ENCODE results near the gene RPS6KA2. TPM values are rescaled to one million over a fixed set of nuclear protein-coding genes. Genes with fewer than 3 reads are reported as not detected.

Gene RPS6KA2
- total RNA-seq, 4 donors from 2014 or later = 55.4 to 119 (median 76.4) TPM

DNA sequence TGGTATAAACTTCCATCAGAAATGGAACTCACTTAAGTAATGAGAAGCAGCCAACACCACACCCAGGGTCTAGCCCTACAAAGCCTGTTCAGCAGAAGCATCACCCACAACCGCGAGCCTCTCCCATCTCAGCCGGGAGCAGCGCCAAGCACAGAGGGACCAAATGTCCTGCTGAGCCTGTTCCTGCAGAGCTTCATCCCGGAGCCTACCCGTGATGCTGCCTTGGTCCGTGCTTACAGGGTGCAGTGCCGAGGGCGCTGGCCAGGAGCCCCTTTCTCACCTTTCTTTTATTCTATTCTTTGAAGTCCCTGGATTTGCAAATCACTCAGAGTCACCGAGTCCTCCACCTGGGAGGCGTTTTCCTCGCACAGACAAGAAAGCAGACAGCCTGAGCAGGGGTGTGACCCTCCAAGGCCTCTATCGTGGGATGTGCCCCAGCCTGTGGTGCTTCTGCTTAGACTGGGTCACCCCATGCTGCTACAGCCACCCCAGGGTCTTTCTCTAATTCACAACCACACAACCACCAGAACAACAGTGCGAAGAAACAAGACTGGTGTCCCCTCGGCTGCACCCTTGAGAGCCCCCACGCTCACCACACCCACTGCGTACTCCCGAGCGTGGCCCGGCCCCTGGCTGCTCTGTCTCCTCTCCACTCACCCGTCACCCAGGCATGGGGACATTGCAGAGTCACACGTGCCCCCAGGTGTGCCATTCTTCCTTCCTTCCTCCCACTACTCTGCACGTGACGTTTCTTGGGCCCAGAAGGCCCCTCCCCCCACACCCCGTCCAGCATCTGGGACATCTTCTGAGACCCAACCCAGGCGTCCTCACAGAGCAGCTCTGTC is 152.1 kb downstream of the RPS6KA2 start:
- H3K4me1 ChIP-seq = no peaks in the 10 kb centered on the region
- TF ChIP-seq POLR2A (IDR thresholded peaks at IDR 0.05) (no peak), EP300 (IDR thresholded peaks at IDR 0.05) (no peak), POLR2AphosphoS5 (IDR thresholded peaks at IDR 0.05) (no peak)
- TF ChIP-seq, protein P1, sequence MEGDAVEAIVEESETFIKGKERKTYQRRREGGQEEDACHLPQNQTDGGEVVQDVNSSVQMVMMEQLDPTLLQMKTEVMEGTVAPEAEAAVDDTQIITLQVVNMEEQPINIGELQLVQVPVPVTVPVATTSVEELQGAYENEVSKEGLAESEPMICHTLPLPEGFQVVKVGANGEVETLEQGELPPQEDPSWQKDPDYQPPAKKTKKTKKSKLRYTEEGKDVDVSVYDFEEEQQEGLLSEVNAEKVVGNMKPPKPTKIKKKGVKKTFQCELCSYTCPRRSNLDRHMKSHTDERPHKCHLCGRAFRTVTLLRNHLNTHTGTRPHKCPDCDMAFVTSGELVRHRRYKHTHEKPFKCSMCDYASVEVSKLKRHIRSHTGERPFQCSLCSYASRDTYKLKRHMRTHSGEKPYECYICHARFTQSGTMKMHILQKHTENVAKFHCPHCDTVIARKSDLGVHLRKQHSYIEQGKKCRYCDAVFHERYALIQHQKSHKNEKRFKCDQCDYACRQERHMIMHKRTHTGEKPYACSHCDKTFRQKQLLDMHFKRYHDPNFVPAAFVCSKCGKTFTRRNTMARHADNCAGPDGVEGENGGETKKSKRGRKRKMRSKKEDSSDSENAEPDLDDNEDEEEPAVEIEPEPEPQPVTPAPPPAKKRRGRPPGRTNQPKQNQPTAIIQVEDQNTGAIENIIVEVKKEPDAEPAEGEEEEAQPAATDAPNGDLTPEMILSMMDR (IDR thresholded peaks at IDR 0.05) = no peak
- H3K27me3 ChIP-seq = no peaks in the 10 kb centered on the region
- ATAC-seq = no peak
- H3K4me3 ChIP-seq = no peak overlapping the region
- peaks cover 0 to 71% of the 10 kb centered on the region in 2 donors for H3K36me3 ChIP-seq
- 76 to 84% methylated on average over 9 to 13 of the region's 26 CpGs for WGBS, 2 donors (ENCODE audit: low coverage in 1 of 2)
- H3K27ac ChIP-seq = no peak overlapping the region
- no peaks in the 10 kb centered on the region for H3K9me3 ChIP-seq

DNA sequence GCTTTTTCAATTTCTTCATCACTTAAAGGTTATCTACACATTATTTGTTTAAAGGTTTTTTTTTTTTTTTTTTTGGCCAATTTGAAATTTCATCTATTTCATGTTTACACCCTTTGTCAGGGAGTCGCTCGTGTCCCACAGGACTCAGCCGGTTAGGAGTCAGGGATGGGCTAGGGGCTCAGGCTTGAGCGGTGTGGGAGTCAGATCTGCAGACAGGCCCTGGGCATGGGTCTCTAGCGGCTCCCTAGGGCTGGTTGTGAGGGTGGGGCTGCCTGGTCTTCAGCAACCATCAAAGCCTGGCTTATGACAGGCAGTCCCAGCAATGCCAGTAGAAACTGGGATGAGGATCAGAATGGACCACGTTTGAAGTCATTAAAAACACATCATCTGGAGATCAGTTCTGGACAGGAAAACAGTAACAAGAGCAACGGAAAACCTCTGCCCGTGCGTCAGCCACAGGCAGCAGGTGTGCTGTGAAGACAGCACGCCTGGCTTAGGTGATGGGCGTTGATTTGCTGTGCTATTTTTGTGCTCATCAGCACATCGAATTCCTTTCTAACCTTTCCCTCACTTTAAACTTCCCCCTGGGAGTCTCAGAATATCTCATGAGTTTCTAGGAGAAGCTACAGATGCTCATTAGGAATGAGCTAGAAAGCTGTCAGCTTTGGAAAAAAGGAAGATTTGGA is 153.0 kb downstream of the RPS6KA2 start:
- Histone ChIP-seq H3K27me3 (no peaks in the 10 kb centered on the region), H3K9me3 (no peaks in the 10 kb centered on the region), H3K4me1 (no peaks in the 10 kb centered on the region), H3K27ac (no peak overlapping the region), H3K4me3 (no peak overlapping the region), H3K36me3 (peaks cover 0 to 71% of the 10 kb centered on the region in 2 donors)
- no peak for ATAC-seq
- WGBS, 2 donors (ENCODE audit: low coverage in 1 of 2) = 82% methylated on average over 7 of the region's 12 CpGs; no CpG with 5 or more reads in 1 of the 2 donors
- TF ChIP-seq, protein P1 (IDR thresholded peaks at IDR 0.05) = no peak

DNA sequence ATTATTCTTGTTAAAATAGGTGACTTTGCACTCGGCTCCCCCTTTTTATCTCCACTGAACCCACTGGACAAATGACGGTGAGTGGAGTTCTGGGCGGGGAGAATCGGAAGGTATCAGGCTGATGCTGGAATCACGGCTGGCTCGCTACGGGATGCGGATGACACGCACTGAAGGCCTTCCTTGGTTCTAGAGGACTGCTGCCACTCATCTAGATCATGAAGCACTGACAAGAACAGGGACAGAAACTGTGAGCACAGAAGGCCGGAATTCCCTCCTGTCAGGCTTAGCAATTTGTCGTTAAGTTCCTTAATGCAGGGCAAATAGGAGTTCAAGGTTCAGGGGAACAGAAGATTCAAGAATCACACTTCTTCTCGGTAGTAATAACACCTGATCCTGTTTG is 154.4 kb downstream of the RPS6KA2 start:
- H3K36me3 ChIP-seq = peaks cover 0 to 69% of the 10 kb centered on the region in 2 donors
- 74 to 87% methylated on average over 4 to 11 of the region's 12 CpGs for WGBS, 2 donors (ENCODE audit: low coverage in 1 of 2)
- H3K9me3 ChIP-seq = no peaks in the 10 kb centered on the region
- no peaks in the 10 kb centered on the region for H3K4me1 ChIP-seq
- no peak overlapping the region for H3K27ac ChIP-seq
- no peaks in the 10 kb centered on the region for H3K27me3 ChIP-seq
- no peak for ATAC-seq
- no peak overlapping the region for H3K4me3 ChIP-seq
- TF ChIP-seq EP300 (IDR thresholded peaks at IDR 0.05) (no peak), POLR2AphosphoS5 (IDR thresholded peaks at IDR 0.05) (no peak), POLR2A (IDR thresholded peaks at IDR 0.05) (no peak)
- TF ChIP-seq, protein P1 (IDR thresholded peaks at IDR 0.05) = no peak

DNA sequence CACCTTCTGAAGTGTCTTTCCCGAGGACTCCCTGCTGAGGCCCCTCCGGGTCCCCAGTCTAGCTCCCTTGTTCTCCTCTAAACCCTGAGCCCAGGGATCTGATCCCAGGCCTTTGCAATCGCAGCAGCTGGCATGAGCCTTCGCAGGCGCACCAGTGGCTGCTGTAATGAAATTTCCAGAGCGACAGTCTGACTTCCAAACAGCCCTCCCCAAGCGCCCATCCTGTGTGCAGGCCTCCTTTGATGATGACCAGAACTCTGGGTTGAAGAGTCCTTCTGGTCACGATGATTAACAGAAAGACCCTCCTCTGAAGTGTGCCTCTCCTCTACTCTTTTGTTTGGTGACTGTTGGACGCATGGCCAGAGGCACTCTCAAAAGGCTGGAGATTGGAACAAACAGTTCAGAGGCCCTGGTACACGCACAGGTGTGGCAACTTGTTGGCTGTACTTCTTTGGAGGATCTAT is 155.2 kb downstream of the RPS6KA2 start:
- no peak for TF ChIP-seq POLR2AphosphoS5 (IDR thresholded peaks at IDR 0.05)
- TF ChIP-seq, protein P1 (IDR thresholded peaks at IDR 0.05) = no peak
- TF ChIP-seq EP300 (IDR thresholded peaks at IDR 0.05) = no peak
- no peak for TF ChIP-seq POLR2A (IDR thresholded peaks at IDR 0.05)
- Histone ChIP-seq H3K9me3 (no peaks in the 10 kb centered on the region), H3K4me3 (no peak overlapping the region), H3K4me1 (peaks cover 0 to 4% (median 0%) of the 10 kb centered on the region in 3 donors), H3K27me3 (no peaks in the 10 kb centered on the region), H3K36me3 (peaks cover 0 to 69% of the 10 kb centered on the region in 2 donors), H3K27ac (no peak overlapping the region)
- WGBS, 2 donors (ENCODE audit: low coverage in 1 of 2) = 75 to 76% methylated on average over 4 to 5 of the region's 10 CpGs
- no peak for ATAC-seq

Data from gastroesophageal sphincter (tissue), 4 donors.